HL-60 (cell line): Measurements from ENCODE around the gene DCTN4.

Source experiments
- DNase-seq, 2 experiments: peaks; one replicate each; pipeline ENCODE4 v3.0.0-alpha.2; 2010 to 2020; ENCODE audit warnings: low read depth in 1 of 2, low spot score in 1 of 2
- H3K27ac ChIP-seq: fragments of 250-450 bp; sonication (Bioruptor Pico); replicated peaks from 2 replicates; pipeline ENCODE4 v1.5.1; 2020; ENCODE audit warnings: mild to moderate bottlenecking, moderate library complexity
- H3K27me3 ChIP-seq: fragments of 250-450 bp; sonication (Bioruptor Pico); 2 replicates; pipeline ENCODE4 v1.5.1; 2021; ENCODE audit warnings: mild to moderate bottlenecking, moderate library complexity; ENCODE audit not compliant: insufficient read depth, poor library complexity, severe bottlenecking
- H3K4me3 ChIP-seq: replicated peaks from 2 replicates; pipeline ENCODE4 v1.5.1; 2011; ENCODE audit warnings: mild to moderate bottlenecking, control low read depth, low read length; ENCODE audit not compliant: insufficient read depth
- CTCF ChIP-seq: IDR thresholded peaks from one replicate; pipeline ENCODE4 v1.5.1; 2011; ENCODE audit warnings: low read length, control low read depth, inconsistent platforms; ENCODE audit not compliant: insufficient read depth
- GABPA ChIP-seq: IDR thresholded peaks from 2 replicates; pipeline ENCODE4 v1.6.1; 2012; ENCODE audit warnings: low read depth
- POLR2AphosphoS5 ChIP-seq: IDR thresholded peaks from 2 replicates; pipeline ENCODE4 v1.6.1; 2012; ENCODE audit warnings: low read depth
- SPI1 ChIP-seq: IDR thresholded peaks from 2 replicates; pipeline ENCODE4 v1.6.1; 2012; ENCODE audit warnings: low read depth, mild to moderate bottlenecking, borderline replicate concordance
- TF ChIP-seq, protein P1 (sequence below): IDR thresholded peaks from 2 replicates; pipeline ENCODE4 v1.6.1; 2012; ENCODE audit warnings: low read depth; ENCODE audit not compliant: insufficient replicate concordance

Gene DCTN4

GRCh38 chr5:150753863-150754262 lies 5.0 kb downstream of the DCTN4 start:
- TF ChIP-seq POLR2AphosphoS5 (no peak), CTCF (no peak), SPI1 (no peak), GABPA (no peak)
- TF ChIP-seq, protein P1, sequence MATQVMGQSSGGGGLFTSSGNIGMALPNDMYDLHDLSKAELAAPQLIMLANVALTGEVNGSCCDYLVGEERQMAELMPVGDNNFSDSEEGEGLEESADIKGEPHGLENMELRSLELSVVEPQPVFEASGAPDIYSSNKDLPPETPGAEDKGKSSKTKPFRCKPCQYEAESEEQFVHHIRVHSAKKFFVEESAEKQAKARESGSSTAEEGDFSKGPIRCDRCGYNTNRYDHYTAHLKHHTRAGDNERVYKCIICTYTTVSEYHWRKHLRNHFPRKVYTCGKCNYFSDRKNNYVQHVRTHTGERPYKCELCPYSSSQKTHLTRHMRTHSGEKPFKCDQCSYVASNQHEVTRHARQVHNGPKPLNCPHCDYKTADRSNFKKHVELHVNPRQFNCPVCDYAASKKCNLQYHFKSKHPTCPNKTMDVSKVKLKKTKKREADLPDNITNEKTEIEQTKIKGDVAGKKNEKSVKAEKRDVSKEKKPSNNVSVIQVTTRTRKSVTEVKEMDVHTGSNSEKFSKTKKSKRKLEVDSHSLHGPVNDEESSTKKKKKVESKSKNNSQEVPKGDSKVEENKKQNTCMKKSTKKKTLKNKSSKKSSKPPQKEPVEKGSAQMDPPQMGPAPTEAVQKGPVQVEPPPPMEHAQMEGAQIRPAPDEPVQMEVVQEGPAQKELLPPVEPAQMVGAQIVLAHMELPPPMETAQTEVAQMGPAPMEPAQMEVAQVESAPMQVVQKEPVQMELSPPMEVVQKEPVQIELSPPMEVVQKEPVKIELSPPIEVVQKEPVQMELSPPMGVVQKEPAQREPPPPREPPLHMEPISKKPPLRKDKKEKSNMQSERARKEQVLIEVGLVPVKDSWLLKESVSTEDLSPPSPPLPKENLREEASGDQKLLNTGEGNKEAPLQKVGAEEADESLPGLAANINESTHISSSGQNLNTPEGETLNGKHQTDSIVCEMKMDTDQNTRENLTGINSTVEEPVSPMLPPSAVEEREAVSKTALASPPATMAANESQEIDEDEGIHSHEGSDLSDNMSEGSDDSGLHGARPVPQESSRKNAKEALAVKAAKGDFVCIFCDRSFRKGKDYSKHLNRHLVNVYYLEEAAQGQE, result no peak
- Histone ChIP-seq H3K27me3 (no peaks in the 10 kb centered on the region), H3K27ac (no peak overlapping the region), H3K4me3 (no peak overlapping the region)
- DNase-seq, result no peak

DNA sequence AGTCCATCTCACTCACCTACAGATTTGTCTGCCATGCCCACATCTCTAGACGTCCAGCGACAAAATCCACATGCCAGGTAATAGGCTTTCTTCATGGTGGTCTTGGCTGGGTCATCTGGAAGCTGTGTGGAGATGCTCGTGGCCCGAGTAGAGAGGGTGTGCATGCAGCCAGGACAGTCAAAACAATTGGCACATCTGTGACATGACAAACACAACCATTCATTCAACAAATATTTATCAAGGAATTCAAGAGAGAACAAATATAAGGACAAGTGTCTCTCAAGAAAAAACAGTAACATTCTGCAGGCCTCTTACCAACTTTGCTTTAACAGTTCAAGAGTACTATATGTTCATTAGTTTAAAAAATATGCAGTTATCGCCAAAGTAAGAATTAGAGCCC lies 5.4 kb downstream of the DCTN4 start:
- no peaks in the 10 kb centered on the region for H3K27me3 ChIP-seq
- no peak overlapping the region for H3K4me3 ChIP-seq
- no peak overlapping the region for H3K27ac ChIP-seq
- TF ChIP-seq, protein P1, result no peak
- DNase-seq, result no peak

GRCh38 chr5:150751096-150751891 lies 7.5 kb downstream of the DCTN4 start:
- no peak for TF ChIP-seq GABPA
- TF ChIP-seq, protein P1, result no peak
- no peak for TF ChIP-seq SPI1
- TF ChIP-seq CTCF, result no peak
- TF ChIP-seq POLR2AphosphoS5, result no peak
- H3K27me3 ChIP-seq, result no peaks in the 10 kb centered on the region
- no peak overlapping the region for H3K4me3 ChIP-seq
- H3K27ac ChIP-seq, result no peak overlapping the region
- DNase-seq, result no peak
